Umbilical cord (tissue), 2 donors: ENCODE data around the gene INHBE. TPM values are rescaled to one million over a fixed set of nuclear protein-coding genes. Genes with fewer than 3 reads are reported as not detected.
"Not testable (repeated sequence)": the region's sequence is repeated elsewhere in the genome, so short reads cannot be mapped to it uniquely, and the experiment has no call there.

Experiments used
- DNase-seq: peaks from one replicate; pipeline ENCODE4 v3.0.0-alpha.2; 2015; ENCODE audit warnings: low spot score
- total RNA-seq: library from RNA; depleted of rRNA; stranded (reverse); fragments of >200 nt; gene quantifications from one replicate; pipeline ENCODE4 v1.2.3, GENCODE V29; 2014; ENCODE audit warnings: low replicate concordance; ENCODE audit not compliant: insufficient read depth

Gene INHBE
- total RNA-seq, 1 donor from 2014 or later = 1.4 TPM

DNA sequence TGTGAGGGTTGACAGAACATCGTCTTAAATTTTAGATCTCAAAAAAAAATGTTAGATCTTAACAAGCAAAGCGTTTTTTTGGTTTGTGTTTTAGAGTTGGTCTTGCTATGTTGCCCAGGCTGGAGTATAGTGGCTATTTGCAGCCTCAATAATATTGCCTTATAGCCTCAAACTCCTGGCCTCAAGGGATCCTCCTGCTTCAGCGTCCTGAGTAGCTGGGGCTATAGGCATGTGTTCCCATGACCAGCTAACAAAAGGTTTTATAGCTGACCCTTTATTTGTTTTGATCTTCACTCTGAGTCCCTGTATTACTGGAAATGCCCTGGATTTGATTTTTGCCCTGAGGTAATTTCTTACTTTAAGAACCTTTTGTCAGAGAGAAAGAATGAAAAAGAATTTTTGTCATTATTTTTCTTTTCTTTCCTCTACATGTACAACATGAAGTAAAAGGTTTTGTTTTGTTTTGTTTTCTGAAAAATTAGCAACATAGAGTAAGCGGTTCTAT, 15.3 kb upstream of the INHBE start:
- no peak for DNase-seq

DNA sequence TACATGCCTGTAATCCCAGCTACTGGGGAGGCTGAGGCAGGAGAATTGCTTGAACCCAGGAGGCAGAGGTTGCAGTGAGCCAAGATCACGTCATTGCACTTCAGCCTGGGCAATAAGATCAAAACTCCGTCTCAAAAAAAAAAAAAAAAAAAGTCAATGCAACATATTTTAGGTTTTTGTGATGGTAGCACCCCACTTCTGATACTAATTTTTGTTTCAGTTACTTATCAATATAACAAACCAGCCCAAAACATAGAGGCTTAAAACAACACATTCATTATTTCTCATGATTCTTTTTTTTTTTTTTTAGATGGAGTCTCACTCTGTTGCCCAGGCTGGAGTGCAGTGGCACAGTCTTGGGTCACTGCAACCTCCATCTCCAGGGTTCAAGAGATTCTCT, 13.7 kb upstream of the INHBE start:
- not testable (repeated sequence) for DNase-seq

GRCh38 chr12:57441846-57442427, 13.2 kb upstream of the INHBE start:
- DNase-seq = no peak

DNA sequence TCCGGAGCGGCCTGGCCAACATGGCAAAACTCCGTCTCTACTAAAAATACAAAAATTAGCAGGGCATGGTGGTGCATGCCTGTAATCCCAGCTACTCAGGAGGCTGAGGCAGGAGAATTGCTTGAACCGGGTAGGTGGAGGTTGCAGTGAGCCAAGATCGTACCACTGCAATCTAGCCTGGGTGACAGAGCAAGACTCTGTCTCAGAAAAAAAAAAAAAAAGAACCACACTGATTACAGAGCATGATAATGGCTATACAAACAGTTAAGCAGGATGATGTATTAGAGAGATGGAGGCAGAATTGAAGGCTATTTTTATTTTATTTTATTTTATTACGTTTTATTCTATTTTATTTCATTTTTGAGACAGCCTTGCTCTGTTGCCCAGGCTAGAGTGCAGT, 10.8 kb upstream of the INHBE start:
- DNase-seq = not testable (repeated sequence)

GRCh38 chr12:57444744-57445143, 10.4 kb upstream of the INHBE start:
- DNase-seq = no peak

GRCh38 chr12:57446292-57446960, 8.7 kb upstream of the INHBE start:
- no peak for DNase-seq

GRCh38 chr12:57448669-57449068, 6.4 kb upstream of the INHBE start:
- DNase-seq = no peak

DNA sequence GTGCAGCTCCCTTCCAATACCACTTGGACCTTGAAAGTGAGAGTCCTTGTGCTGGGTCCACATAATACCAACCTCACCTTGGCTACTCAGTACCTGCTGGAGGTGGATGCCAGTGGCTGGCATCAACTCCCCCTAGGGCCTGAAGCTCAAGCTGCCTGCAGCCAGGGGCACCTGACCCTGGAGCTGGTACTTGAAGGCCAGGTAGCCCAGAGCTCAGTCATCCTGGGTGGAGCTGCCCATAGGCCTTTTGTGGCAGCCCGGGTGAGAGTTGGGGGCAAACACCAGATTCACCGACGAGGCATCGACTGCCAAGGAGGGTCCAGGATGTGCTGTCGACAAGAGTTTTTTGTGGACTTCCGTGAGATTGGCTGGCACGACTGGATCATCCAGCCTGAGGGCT, 5.7 kb upstream of the INHBE start:
- no peak for DNase-seq

- DNase-seq = no peak
Observed at GRCh38 chr12:57450057-57450456, 5.0 kb upstream of the INHBE start.

DNA sequence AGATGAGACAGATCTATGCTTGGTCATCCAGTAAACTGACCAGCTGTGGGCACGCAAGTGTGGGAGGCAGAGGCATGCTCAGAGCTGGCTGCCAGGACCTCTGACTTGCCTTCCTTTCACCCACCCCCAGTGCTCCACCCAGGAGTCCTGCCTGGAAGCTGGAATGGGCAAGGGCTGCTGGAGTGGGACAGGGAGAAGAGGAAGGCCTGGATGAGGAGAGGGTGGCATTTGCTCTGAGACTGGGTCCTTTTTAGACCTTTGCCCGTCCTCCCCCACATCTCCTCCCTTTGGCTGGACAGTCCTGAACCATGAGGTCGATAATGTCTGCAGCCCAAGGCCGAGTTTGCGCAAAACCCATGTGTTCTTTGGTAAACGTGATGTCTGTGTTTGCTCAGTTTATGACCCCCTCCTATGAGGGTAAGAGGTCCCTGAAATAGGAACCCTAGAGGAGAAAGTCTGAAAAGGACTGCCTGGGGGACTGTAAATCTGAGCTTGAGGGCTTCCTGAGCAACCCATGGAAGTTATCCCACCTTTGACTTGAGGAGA, 3.8 kb upstream of the INHBE start:
- no peak for DNase-seq

- peak; percentile 76 for DNase-seq
Observed at GRCh38 chr12:57452181-57452936, 2.7 kb upstream of the INHBE start.

- peak; percentile 81 for DNase-seq
Observed at GRCh38 chr12:57452937-57453509, 2.1 kb upstream of the INHBE start.

DNA sequence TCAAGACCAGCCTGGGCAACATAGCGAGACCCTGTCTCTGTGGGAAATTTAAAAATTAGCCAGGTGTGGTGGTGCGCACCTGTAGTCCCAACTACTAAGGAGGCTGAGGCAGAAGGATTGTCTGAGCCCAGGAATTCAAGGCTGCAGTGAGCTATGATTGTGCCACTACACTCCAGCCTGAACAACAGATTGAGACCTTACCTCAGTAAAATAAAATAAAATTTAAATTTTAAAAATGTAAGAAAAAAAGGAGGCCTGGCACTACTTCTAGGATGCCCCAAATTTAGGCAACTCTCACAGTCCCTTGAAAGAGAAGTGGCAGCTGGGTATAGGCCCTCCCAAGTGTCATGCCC, 918 bp upstream of the INHBE start:
- DNase-seq = no peak

DNA sequence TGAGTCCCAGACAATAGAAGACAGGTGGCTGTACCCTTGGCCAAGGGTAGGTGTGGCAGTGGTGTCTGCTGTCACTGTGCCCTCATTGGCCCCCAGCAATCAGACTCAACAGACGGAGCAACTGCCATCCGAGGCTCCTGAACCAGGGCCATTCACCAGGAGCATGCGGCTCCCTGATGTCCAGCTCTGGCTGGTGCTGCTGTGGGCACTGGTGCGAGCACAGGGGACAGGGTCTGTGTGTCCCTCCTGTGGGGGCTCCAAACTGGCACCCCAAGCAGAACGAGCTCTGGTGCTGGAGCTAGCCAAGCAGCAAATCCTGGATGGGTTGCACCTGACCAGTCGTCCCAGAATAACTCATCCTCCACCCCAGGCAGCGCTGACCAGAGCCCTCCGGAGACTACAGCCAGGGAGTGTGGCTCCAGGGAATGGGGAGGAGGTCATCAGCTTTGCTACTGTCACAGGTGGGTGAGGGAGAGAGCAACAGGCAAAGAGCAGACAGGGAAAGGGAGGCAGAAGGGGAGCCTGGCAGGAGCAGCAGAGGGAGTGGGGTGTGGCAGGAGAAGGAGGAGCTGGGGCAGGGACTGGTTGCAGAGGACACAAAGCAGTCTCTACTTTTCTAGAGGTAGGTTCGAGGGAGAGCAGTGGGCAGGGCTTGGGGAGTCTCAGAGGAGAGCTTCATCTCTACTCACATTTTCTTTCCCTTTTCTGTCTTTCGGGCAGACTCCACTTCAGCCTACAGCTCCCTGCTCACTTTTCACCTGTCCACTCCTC, 452 bp downstream of the INHBE start:
- no peak for DNase-seq

- peak; percentile 30 for DNase-seq
Observed at GRCh38 chr12:57456145-57456700, 1.1 kb downstream of the INHBE start.

GRCh38 chr12:57456737-57457490, 1.8 kb downstream of the INHBE start:
- DNase-seq = no peak

DNA sequence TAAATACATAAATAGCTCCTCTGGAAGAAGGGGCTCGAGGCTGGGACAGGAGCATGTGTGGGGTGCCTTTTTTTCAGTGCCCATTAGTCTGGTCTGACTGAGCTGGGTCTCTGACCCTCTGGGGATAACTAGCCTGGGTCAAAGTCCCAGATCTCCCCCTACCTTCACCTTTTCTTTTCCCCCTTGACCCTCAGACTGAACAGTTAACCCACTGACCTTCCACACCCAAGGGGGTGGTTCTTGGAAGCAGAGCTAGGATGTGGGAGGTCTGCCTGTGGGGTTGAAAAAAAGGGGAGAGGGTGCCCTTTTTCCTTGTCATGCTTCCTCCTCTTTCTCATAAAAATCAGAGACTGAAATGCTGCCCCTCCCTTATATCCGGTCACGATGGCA, 3.6 kb downstream of the INHBE start:
- DNase-seq = no peak

DNA sequence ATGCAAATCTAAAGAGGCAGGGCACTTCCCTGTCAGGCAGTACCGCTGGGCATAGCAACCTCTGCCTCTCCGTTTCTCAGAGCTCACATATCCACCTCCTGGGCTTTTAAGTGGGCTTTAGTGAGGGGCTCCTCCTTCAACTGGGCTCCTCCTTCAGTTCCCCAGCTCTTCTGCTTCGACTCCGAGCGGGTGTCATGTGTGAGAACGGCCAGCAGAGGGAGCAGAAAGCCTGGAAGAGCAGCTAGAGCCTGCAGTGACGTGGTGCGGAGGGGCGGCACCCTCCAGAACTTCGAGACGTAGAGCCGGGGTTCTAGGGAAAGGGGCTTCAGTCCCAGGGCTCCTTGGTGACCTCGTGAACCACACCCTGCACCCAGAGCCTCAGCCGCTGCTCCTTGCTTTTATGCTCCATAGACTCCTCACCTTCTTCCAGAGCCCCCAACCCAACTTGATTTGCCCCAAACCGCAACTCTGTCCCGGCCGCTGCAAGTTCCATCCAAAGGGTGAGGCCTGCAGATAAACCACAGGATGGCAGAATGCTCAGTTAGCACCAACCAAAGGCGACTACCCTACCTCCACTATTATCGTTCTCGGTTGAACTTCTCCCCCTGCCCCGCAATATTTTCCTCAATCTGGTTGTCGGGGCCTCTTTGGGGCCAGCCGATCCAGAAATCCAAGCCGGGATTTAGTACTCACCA, 4.1 kb downstream of the INHBE start:
- DNase-seq = peak; percentile 99

DNA sequence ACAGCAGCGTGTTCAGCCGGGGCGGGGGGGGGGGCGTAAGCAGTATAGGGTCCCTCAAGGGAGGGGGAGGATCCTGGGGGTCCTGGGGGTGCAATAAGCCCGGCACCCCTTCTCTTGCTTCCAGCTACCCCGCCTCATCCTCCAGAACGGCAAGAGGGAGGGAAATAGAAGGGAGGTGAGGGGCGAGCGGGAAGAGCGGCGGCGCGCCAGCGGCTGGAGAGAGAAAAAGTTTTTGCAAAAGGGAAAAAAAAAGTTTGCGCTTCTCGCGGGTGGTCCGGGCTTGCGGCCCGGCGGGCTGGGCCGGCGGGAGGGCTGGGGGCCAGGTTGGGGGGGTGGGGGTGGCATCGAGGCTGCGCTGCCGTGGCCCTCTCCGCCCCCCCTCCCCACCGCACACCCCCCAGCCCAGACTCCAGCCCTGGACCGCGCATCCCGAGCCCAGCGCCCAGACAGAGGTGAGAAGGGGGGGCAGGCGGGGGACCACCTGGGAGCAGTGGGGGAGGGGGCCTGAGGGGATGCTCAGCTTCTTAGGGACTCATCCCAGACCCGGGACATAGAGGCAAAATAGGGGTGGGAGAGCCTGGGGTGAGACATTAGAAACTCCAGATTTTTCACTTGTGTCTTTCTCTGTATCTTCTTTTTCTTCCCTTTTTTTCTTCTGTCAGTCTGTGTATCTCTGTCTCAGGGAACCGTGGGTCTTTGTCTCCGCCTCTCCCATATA, 4.8 kb downstream of the INHBE start, which contains the start of gene GLI1:
Gene GLI1, plus strand, starts transcription at position 36 of the 718 bp plus-strand sequence. CDS start 3,907 bp downstream, outside the sequence.
- DNase-seq = no peak
